Aorta (tissue), 5 donors: Measurements from ENCODE around the gene RGS11. TPM values are rescaled to one million over a fixed set of nuclear protein-coding genes. Genes with fewer than 3 reads are reported as not detected.

Experiments used
- ATAC-seq: fragments of 200-7000 bp; cut with Tn5 transposase; one replicate; pipeline ENCODE4 v1.9.1; 2022; ENCODE audit warnings: moderate library complexity; ENCODE audit not compliant: low FRiP score
- DNase-seq, 2 donors: peaks; one replicate each; pipeline ENCODE4 v3.0.0-alpha.2; 2020
- H3K27ac ChIP-seq, 2 donors: one replicate each; pipeline ENCODE4 v1.5.1; 2013; ENCODE audit warnings: low read length in 2 of 2, mild to moderate bottlenecking in 2 of 2, moderate library complexity in 2 of 2, control low read depth in 1 of 2, inconsistent platforms in 1 of 2, low read depth in 1 of 2
- H3K27me3 ChIP-seq, 2 donors: one replicate each; pipeline ENCODE4 v1.6.1; 2013; ENCODE audit warnings: control low read depth in 1 of 2, low read length in 1 of 2, mild to moderate bottlenecking in 1 of 2, moderate library complexity in 1 of 2; ENCODE audit not compliant: insufficient read depth in 2 of 2, control insufficient read depth in 1 of 2
- H3K36me3 ChIP-seq, 2 donors: one replicate each; pipeline ENCODE4 v1.6.1; 2013; ENCODE audit warnings: control low read depth in 1 of 2, low read length in 1 of 2, mild to moderate bottlenecking in 1 of 2; ENCODE audit not compliant: insufficient read depth in 2 of 2, control insufficient read depth in 1 of 2
- H3K4me1 ChIP-seq, 2 donors: one replicate each; pipeline ENCODE4 v1.6.1; 2013; ENCODE audit warnings: low read length in 2 of 2, control low read depth in 1 of 2, mild to moderate bottlenecking in 1 of 2, moderate library complexity in 1 of 2; ENCODE audit not compliant: insufficient read depth in 2 of 2, control insufficient read depth in 1 of 2
- H3K4me3 ChIP-seq, 2 donors: one replicate each; pipeline ENCODE4 v1.5.1; 2013; ENCODE audit warnings: low read length in 2 of 2, control low read depth in 1 of 2, mild to moderate bottlenecking in 1 of 2
- H3K9me3 ChIP-seq: one replicate; pipeline ENCODE4 v1.6.1; 2013; ENCODE audit warnings: mild to moderate bottlenecking, low read length; ENCODE audit not compliant: control insufficient read depth
- WGBS, 2 donors: extraction: QIAGEN DNeasy Blood & Tissue Kit; methylation state at CpG; one replicate each; pipeline ENCODE4 v1.1.7; 2013; 5-methylcytosine and 5-hydroxymethylcytosine counted together
- intact Hi-C, 2 donors: fragments of 100-400 bp; cut with DNase I; formaldehyde crosslinking; loops; one replicate each; pipeline versions ENCODE4 v1.14.2 to v1.15.0; 2022
- long read RNA-seq, 2 donors: library from polyadenylated mRNA; unstranded; transcript quantifications; one replicate each; pipeline ENCODE4 v2.0.0, GENCODE V29; 2020 to 2021
- polyA plus RNA-seq, 2 donors: library from polyadenylated mRNA; stranded (reverse); fragments of 200-250 nt; gene quantifications; one replicate each; pipeline ENCODE4 v1.2.3, GENCODE V29; 2013
- total RNA-seq, 2 donors: library from RNA; stranded (reverse); fragmentation: NEBNext Ultra II Directional; extraction: Animal tissue kit (Norgen Biotek cat#: 25700); gene quantifications; one replicate each; pipeline ENCODE4 v1.2.1, GENCODE V29; 2021
- donor health status: healthy with polysubstance abuse.
- donor health status: Bipolar disorder and iron deficiency.
- donor health status: DM: no; HTN: no; CAD: no.
- donor health status: DM: no; HTN: no; CAD: no.
- donor health status: DM: yes; HTN: yes; CAD: no.

The RGS11 gene
- total RNA-seq: 10 to 100 TPM in 1 of 2 donors, 1 to 10 TPM in 1; 3.3 to 35.2 TPM
- 10 to 100 TPM in 1 of 2 donors, 1 to 10 TPM in 1; 5.4 to 76.5 TPM for polyA plus RNA-seq
- long read RNA-seq, donor 1, partial matches to known transcripts: 4 of 11 reads
- long read RNA-seq, donor 1, other reads (novel, unspliced or antisense): 5 of 11 reads
- long read RNA-seq, donor 2, partial matches to known transcripts: 11 of 20 reads
- long read RNA-seq, donor 2, other reads (novel, unspliced or antisense): 9 of 20 reads

- Histone ChIP-seq H3K4me1 (no peaks in the 10 kb centered on the region), H3K27ac (no peak within 1 kb of the TSS), H3K36me3 (no peaks in the 10 kb centered on the region), H3K27me3 (no peaks in the 10 kb centered on the region), H3K9me3 (no peaks in the 10 kb centered on the region), H3K4me3 (peak within 1 kb of the TSS in 1 of 2 donors; percentile 28)
- 2 to 4% methylated on average over 33 to 56 of the region's 56 CpGs for WGBS, 2 donors
- intact Hi-C loops: no loop called here
- ATAC-seq: no peak
- DNase-seq: no peak
Measured at GRCh38 chr16:275786-276232, at the start of gene RGS11. TSS of gene RGS11 (minus strand) at chr16:275944. CDS start at chr16:275911, 33 bp downstream.

- Histone ChIP-seq H3K36me3 (no peaks in the 10 kb centered on the region), H3K4me1 (no peaks in the 10 kb centered on the region), H3K4me3 (no peak overlapping the region), H3K9me3 (no peaks in the 10 kb centered on the region), H3K27me3 (no peaks in the 10 kb centered on the region), H3K27ac (no peak overlapping the region)
- WGBS, 2 donors: 77 to 81% methylated on average over 55 of the region's 55 CpGs
- DNase-seq (peak in 1 of 2 donors; percentile 74), ATAC-seq (no peak)
- intact Hi-C loops: no loop called here
Measured at GRCh38 chr16:324451-325334, 48.9 kb upstream of the RGS11 start.

GRCh38 chr16:324201-324450, 48.4 kb upstream of the RGS11 start:
- Histone ChIP-seq H3K27ac (no peak overlapping the region), H3K36me3 (no peaks in the 10 kb centered on the region), H3K4me3 (no peak overlapping the region), H3K9me3 (no peaks in the 10 kb centered on the region), H3K27me3 (no peaks in the 10 kb centered on the region), H3K4me1 (no peaks in the 10 kb centered on the region)
- WGBS, 2 donors: 92 to 93% methylated on average over 17 of the region's 17 CpGs
- DNase-seq (no peak), ATAC-seq (no peak)
- intact Hi-C loops: no loop called here

GRCh38 chr16:322476-323143, 46.9 kb upstream of the RGS11 start:
- Histone ChIP-seq H3K36me3 (peaks cover 0 to 1% of the 10 kb centered on the region in 2 donors), H3K27me3 (no peaks in the 10 kb centered on the region), H3K27ac (no peak overlapping the region), H3K4me3 (no peak overlapping the region), H3K4me1 (no peaks in the 10 kb centered on the region), H3K9me3 (no peaks in the 10 kb centered on the region)
- ATAC-seq (no peak), DNase-seq (no peak)
- intact Hi-C loops: loop anchor here in 1 of 2 donors (2.0 kb wide), 1 partner anchor 40 kb away; the partner anchor contains the start of gene PDIA2
- WGBS, 2 donors: 91% methylated on average over 13 of the region's 13 CpGs

GRCh38 chr16:321532-321931, 45.8 kb upstream of the RGS11 start:
- Histone ChIP-seq H3K4me1 (no peaks in the 10 kb centered on the region), H3K36me3 (peaks cover 0 to 1% of the 10 kb centered on the region in 2 donors), H3K27me3 (no peaks in the 10 kb centered on the region), H3K27ac (no peak overlapping the region), H3K4me3 (no peak overlapping the region), H3K9me3 (no peaks in the 10 kb centered on the region)
- WGBS, 2 donors: 62 to 68% methylated on average over 9 of the region's 9 CpGs
- DNase-seq (no peak), ATAC-seq (no peak)
- intact Hi-C loops: no loop called here

GRCh38 chr16:320206-320605, 44.5 kb upstream of the RGS11 start:
- intact Hi-C loops: no loop called here
- WGBS, 2 donors: 90 to 92% methylated on average over 5 of the region's 5 CpGs
- peaks cover 0 to 1% of the 10 kb centered on the region in 2 donors for H3K36me3 ChIP-seq
- no peaks in the 10 kb centered on the region for H3K27me3 ChIP-seq
- DNase-seq (no peak), ATAC-seq (no peak)
- no peaks in the 10 kb centered on the region for H3K9me3 ChIP-seq
- H3K4me3 ChIP-seq: no peak overlapping the region
- H3K4me1 ChIP-seq: no peaks in the 10 kb centered on the region
- H3K27ac ChIP-seq: no peak overlapping the region

- intact Hi-C loops: no loop called here
- no peaks in the 10 kb centered on the region for H3K4me1 ChIP-seq
- no peaks in the 10 kb centered on the region for H3K9me3 ChIP-seq
- DNase-seq (no peak), ATAC-seq (peak; percentile 15)
- H3K36me3 ChIP-seq: peaks cover 0 to 1% of the 10 kb centered on the region in 2 donors
- WGBS, 2 donors: 89% methylated on average over 22 of the region's 22 CpGs
- no peak overlapping the region for H3K27ac ChIP-seq
- H3K27me3 ChIP-seq: no peaks in the 10 kb centered on the region
- H3K4me3 ChIP-seq: no peak overlapping the region
Measured at GRCh38 chr16:318628-319027, 42.9 kb upstream of the RGS11 start.

- ATAC-seq (no peak), DNase-seq (no peak)
- Histone ChIP-seq H3K27ac (no peak overlapping the region), H3K4me1 (no peaks in the 10 kb centered on the region), H3K4me3 (no peak overlapping the region), H3K27me3 (no peaks in the 10 kb centered on the region), H3K9me3 (no peaks in the 10 kb centered on the region), H3K36me3 (peaks cover 0 to 1% of the 10 kb centered on the region in 2 donors)
- intact Hi-C loops: no loop called here
- 90 to 92% methylated on average over 5 of the region's 5 CpGs for WGBS, 2 donors
Measured at GRCh38 chr16:317583-317982, 41.8 kb upstream of the RGS11 start.
